Stimulated activated CD8-positive, alpha-beta memory T cell treated with anti-CD3 and anti-CD28 coated beads, Interleukin-2, amount 100 ng/mL, for 1 hour (primary cell): ENCODE data around the gene HNRNPLL.
"Not testable (repeated sequence)": the region's sequence is repeated elsewhere in the genome, so short reads cannot be mapped to it uniquely, and the experiment has no call there.

Source experiments
- DNase-seq, 2 donors: peaks; one replicate each; pipeline ENCODE4 v3.0.0-alpha.2; 2020; ENCODE audit warnings: low read depth in 2 of 2

HNRNPLL gene

DNA sequence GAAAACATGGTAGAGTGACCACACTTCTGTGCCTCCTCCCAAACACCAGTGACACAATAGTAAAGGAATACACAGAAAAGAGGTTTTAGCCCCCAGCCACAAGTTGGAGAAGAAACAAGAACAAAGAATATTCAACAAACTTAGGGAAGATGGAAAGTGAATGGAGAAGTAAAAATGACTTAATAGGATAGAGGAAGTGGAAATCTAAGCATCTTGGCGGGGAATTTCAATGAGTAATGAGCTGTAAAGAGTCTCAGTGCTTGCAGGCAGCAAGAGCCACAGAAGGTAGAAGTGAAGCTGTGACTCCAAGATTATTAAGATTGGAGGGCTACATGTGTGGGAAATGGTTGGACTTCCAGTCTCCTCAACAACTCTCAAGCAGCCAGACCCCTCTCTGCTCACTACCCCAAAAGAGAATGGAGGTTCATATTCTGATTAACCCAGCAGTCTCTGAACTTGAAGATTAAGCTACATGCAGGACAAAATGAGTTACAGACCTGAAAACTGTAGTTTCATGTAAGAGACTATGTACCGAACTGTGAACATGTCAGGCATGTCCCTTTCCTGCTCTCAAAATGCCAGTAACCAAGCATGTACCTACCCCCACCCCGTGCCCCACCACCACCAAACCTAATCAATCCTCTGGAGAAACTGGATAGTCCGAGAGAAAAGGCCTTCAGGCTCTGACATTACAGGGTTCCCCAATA lies 16.9 kb upstream of the HNRNPLL start:
- no peak for DNase-seq

DNA sequence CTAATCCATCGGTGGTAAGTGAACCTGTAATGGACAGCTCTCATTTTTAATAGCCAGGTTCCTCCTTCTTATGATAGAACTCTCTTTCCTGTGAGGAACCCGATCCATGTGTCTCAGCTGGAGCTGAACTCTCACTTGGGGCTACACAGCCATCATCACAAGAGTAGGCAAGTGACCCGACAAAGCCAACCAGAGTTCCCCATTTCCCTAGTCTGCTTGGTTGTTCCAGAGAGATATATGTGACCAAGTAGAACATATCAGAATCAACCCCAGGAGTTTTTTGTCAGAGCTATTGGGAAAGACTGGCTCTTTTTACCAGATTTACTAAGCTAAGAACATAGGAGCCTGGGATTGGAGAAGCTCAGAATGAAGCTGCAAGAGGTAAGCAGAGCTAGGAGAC lies 14.6 kb upstream of the HNRNPLL start:
- no peak for DNase-seq

DNA sequence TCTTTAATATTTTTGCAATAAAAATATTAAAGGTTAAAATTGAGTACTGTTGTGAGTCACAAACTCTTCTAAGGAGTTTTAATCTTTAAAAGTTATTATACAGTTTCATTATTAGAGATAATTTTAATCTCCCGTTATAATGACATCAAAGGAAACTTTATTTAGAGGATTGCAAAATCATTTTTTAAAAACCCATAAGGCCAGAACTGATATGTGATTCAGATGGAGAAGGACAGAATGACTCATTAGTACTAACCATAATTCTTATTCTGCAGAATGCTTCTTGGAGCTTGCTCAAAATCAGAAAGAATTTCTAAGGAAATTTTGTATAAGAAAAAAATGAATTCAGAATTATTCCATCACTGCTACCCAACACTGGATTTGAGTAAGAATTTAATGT lies 12.5 kb upstream of the HNRNPLL start:
- DNase-seq, result no peak

DNA sequence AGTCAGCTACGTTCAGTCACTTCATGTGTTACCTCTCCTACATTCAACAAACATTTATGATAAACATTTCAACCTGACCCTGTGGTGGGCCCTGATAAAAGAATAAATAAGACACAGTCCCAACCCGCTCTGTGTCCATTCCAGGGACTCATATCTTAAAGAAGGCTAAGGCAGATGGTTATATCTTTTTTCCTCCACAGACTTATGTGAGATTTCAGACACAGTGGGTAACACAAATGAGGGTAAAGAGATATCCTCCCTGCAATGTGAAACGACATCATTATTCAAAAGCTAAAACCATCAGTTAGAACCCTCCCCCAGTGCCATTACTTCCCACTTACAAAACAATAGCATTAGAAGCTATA lies 11.1 kb upstream of the HNRNPLL start:
- DNase-seq, result no peak

DNA sequence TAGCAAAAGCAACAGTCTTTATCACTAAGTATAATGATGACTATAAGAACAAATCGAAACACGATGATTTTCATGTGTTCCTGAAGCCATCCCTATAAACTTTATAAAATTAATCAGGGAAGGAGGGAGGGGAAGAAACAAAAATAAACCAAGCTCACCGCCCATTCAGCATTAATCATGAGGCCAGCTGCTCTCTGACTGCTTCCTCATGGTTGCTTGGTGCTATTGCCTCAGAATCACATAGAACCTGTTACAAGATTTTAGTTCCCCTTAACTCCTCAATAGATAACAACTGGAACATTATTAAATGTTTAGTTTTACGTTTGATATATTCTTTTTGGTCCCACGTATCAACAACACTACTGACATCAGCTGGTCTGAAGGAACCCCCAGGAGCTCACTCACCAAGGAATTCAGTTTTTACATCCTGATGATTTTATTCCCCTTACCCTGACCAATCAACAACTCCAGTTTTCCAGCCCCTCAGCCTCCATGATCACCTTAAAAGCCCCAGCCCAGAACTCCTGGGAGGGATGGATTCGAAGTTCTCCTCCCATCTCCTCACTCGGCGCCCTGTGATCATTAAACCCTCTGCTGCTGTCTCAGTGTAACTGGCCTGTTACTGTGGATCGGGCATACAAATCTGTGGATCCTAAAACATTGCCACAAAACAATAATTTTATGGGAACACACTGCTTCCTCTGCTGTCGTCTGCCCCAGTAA lies 10.6 kb upstream of the HNRNPLL start:
- no peak for DNase-seq

DNA sequence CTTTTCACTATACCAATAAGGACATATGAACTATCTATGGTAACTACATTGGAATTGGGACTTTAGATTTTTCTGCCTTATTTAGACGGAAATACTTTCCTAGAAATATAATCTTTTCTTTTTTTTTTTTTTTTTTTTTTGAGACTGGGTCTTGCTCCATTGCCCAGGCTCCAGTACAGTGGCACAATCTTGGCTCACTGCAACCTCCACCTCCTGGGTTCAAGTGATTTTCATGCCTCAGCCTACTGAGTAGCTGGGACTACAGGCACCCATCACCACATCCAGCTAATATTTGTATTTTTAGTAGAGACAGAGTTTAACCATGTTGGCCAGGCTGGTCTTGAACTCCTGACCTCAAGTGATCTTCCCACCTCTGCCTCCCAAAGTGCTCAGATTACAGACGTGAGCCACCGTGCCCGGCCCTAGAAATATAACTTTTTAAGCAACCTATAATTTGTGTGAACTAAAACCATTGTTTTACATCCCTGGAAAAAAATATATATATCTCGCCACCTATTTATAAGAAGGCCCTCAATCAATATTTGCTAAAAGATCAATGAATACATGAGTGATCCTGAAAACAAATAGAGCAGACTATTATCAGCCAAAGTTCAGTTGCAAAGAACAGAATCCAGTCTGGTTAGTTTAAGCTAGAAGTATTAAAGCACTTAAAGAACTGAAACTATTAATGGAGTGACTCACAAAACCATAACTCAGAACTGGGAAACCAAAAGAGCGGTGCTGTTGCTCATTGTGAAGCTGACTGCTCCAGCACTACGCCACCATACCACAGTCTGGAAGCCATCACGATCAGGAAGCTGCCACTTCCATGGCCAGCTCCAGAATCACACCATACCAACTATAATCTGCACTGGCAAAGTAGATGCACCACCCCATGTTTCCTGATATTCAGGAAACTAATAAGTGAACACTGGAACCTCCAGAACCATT lies 8.4 kb upstream of the HNRNPLL start:
- DNase-seq, result no peak

DNA sequence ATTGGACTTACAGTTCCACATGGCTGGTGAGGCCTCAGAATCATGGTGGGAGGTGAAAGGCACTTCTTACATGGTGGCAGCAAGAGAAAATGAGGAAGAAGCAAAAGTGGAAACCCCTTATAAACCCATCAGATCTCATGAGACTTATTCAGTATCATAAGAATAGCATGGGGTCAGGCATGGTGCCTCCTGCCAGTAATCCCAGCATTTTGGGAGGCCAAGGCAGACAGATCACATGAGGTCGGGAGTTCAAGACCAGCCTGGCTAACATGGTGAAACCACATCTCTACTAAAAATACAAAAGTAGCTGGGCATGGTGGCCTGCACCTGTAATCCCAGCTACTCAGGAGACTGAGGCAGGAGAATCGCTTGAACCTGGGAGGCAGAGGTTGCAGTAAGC lies 6.5 kb upstream of the HNRNPLL start:
- DNase-seq, result not testable (repeated sequence)

DNA sequence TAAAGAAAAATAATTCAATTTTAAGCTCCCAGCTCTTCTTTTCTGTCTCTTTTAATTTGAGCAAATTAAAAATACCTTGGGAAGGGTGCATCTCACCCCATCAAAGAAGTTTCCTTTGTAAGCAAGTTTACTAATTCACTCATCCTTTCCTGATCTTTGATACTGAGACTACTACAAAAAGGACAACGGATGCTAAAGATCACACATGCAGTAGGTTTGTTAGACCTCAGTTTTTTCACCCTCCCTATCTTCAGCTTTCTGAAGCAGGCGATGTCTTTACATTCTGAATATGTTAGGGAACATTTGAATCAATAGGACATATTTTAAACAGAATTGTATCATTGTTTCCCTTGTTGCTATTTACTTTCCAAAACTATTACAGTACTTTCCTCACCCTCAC lies 6.0 kb upstream of the HNRNPLL start:
- DNase-seq, result no peak

DNA sequence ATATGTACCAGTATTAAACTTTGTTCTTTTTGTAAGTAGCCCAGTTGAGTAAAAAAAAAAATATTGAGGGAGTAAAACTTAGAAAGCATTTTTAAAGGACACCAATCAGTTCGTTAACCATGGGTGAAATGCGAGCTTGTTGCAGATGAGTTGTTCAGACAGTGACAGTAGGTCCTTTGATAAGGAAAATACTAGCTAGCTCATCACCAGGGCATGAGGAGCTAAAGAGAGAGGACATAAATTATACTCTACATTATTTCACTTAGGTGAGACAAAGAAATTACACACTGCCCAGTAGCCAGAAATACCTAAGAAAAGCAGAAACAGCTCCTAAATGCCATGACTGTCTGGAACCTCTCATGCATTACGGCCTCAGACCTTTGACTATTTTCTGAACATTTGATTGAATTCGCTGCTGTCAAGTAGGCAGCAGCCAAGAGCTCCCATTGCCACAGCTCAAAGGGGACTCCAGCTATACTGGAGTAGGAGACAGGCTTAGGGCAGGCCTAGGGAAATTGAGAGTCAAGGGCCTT lies 2.6 kb upstream of the HNRNPLL start:
- DNase-seq, result no peak

DNA sequence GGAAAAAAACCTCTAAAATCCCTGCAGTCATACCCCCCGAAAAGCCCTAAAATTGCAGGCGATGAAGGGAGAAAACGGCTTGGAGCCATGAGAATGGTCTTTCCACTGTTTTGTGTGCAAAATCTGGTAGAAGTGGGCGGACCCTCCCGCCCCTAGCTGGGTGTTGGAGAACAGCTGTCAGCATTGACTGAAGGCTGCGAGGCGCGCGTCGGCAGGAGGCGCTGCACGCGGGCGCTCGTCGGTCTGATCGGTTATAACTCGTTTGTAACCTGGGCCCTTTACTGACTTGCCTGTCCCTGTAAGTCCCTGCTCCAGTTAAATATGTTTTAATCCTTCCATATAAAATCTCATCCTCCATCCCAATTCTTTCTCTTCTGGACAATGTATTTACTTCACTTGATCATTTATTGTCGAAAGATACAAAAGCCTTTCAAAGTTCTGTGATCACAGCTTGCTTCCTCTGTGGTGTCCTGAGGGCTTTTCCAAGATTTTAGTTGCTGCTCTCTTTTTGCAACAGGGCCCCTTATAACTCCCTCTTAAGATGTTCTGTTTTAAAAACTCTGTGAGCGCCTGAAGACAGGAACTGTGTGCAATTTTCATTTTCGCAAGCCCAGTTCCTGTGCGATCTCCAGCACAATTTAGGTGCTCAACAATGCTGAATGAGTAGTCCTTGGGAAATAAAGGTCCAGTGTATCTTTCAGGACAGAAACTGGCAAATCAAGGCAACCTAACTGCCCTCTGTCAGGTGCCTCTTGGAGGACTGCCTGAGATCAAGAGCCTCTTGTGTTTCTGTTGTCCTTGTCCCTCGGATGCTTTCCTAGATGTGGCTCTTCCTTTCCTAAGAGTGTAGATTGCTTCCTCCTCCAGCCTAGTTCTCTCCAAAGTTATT lies 918 bp upstream of the HNRNPLL start:
- peak; percentile 59 to 66 for DNase-seq

DNA sequence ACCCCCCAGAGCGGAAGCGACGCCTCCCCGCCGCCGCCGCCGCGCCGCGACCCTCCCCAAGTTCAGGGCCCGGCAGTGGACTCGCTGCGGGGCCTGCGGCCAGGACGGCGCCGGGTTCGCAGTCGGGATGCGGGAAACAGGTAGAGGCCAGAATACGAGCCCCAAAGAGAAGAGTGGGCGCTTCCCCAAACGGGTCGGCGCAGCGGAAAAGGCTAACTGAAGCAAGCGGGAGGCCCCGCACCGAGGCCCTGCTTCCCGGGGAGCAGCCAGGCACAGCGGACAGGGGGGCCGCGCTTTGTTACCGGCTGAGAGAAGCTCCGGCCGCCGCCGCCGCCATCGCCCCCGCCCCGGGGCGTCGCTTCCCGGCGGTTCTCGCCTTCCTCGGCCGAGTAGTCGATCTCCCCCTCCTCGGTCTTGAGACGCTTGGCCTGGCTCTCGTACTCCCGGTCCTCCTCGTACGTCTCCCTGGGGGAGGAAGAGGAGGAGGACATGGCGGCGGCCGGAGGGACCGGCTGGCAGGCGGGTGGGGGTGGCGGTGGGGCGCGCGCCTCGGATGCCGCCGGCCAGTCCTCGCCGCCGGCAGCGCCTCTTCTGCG lies 494 bp downstream of the HNRNPLL start:
- DNase-seq, result no peak

DNA sequence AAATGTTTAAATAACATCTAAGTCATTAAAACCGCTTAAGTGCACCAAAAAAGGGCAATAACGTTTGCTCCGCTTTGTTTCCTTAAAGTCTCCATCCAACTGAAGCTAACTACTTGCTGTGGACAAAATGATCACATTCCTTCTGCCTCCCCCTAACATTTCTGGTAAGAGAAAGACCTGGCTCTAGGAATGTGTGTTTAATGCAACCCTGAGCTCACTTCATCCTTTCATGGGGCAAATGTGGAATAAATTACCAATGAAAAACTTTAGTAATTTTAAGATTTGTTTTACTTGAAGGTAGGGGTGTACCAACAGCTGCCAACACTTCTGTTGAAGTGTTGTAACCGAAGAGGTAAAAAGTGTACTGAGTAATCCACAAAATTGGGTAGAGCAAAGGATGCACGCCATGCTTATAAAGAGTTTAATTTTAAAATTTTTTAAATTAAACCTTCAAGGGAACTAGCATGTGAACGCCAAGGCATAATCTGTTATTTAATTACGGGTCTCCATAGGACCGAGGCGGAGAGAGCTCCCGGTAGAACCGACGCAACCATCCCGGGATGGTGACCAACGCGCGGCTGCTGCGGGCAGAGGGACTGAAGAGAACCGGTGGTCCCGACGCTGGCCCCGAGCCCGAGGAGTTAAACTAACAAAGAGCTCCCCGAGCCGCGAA lies 1.1 kb downstream of the HNRNPLL start:
- no peak for DNase-seq

DNA sequence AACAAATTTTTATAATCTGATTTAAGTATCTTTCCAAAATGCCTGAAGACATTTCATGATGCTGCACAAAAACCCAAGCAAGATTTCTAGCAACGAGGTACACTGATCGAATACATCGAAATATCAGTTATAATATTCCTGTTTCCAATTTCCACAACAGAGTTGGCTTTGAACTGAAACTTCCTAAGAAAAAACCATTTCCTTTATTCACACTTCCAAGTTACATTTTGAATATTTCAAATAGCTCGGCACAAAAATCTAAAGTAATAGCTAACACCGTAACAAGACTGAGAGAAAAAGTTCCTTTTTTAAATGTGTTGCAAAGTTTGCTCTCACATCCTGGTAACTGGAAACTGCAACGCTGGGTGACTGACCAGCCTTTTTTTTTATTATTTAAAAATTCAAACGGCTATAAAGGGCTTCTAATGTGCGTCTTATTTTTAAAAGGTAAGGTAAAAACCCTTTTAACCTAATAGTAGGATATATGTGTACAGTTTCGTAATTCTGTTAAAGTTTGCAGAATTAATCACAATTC lies 1.7 kb downstream of the HNRNPLL start:
- DNase-seq, result no peak

DNA sequence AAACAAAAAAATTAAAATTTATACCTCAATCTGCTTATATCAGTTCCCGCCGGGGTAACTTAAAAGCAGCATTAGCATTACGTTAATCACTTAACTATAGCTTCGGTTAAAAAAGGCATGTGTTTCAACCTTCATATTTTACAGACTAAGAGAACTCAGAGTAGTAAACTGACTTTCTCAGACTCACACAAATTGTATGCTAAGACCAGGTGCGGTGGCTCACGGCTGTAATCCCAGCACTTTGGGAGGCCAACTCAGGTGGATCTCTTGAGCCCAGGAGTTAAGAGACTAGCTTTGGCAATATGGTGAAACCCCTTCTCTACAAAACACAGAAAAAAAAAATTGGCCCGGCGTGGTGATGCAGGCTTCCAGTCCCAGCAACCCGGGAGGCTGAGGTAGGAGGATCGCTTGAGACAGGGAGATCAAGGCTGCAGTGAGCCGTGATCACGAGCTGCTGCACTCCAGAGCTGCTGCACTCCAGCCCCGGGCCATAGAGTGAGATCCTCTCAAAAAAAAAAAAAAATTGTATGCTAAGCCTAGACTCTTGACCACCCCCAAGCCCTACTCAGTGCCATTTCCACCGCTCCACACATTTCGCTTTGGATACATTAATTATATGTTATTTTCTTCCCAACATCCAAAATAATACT lies 2.4 kb downstream of the HNRNPLL start:
- no peak for DNase-seq

DNA sequence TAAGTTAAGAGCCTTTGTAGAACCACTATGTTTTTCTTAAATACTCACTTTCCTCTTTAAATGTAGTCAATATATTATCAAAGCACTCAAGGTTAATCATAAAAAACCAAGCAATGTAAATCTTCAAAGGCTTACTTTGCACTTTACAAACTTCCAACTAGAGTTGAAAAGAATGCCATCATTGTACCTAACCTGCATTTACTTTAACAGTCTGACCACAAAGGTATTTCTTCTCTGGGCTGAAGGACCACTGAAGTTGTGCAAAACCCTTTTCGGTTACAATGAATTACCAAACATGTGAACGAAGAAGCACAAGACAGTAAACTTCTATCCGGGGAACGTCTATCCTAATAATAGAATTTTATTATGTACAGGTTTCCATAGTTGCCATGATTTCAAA lies 3.0 kb downstream of the HNRNPLL start:
- no peak for DNase-seq

DNA sequence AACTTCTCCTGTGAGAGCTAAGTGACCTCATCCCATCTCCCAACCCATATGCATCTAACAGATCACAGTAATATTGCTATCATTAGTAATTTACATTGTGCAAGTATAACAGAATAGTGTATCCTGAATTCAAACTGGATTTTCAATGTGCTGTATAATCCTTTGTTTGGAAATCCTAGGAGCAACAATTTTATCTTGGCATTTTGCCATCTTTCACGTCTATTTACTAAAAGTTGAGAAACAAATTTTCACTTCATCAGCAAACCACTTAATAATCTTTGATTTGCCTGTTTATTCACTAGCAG lies 3.8 kb downstream of the HNRNPLL start:
- DNase-seq, result no peak

DNA sequence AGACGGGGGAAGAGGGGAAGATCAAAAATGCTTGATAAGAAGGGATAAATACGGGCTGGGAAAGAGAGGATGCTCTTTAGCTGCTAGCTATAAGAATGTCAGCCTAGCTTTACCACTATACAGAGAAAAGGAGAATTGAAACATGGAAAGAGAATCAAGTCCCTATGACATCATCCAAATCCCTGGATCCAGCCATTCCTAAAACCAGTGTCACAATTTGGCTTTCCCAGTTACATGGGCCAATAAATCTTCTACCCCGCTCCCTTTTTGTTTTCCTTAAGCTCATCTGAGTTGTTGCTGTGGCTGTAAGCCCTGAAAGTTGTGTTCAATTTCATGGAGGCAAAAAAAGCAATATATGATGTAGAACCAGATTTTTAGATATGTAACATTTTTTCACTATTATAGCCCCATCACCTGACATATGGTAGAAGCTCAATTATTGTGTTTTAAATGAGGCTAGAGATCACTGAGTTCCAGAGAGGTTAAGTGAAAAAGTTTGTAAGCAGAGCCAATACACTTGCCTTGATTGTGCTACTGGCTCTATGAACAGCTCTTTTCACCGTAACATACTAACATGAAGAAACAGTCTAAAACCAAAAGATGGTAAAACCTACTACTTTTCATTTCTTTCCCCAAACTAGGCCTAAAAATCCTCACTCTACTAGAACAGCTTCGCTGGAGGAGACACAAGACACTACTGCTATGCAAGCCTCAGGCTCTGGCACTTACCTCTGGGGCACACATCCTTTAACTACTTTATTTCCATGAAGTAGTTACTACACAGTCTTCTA lies 4.3 kb downstream of the HNRNPLL start:
- no peak for DNase-seq

DNA sequence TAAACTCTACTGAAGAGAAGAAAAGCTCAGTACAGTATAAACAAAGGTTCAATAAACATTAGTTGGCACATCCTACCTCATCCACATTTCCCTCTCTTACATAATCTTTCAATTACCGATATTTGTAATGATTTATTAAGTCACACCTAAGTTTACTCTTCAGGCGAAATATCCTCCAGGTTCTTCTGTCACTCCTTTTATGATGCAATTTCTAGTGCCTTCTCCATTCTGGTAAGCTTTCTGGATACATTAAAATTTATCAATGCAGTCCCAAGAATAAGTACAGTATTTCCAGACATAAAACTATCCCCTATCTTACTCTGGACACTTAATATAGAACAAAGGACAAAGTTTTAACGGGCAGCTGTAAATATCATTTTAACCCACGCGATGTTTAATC lies 5.6 kb downstream of the HNRNPLL start:
- DNase-seq, result no peak

DNA sequence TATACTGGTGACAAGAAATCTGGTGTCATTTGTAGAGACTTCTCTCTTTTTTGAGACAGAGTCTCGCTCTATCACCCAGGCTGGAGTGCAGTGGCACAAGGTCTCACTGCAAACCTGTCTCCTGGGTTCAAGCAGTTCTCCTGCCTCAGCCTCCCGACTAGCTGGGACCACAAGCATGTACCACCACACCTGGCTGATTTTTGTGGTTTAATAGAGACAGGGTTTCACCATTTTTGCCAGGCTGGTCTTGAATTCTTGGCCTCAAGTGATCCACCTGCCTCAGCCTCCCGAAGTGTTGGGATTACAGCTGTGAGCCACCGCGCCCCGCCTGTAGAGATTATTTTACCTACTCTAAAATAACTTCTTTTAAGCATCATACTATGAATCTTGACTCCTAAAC lies 6.5 kb downstream of the HNRNPLL start:
- no peak for DNase-seq
